ENCODE measurements around the gene SCRN1.

SCRN1 gene

GRCh38 chr7:29995652-29996051, 6.1 kb upstream of the SCRN1 start:
- DNase-seq: no peak
- Histone ChIP-seq H4K20me1 (ENCODE audit: insufficient read depth, low read length) (no peaks in the 10 kb centered on the region), H3K4me1 (ENCODE audit: low read length) (no peaks in the 10 kb centered on the region), H3K9me3 (replicated peaks; ENCODE audit: insufficient read depth, low read length) (no peaks in the 10 kb centered on the region), H3K27ac (ENCODE audit: low read length) (no peak overlapping the region), H3K9ac (ENCODE audit: low read length) (no peak overlapping the region), H3K4me2 (ENCODE audit: low read depth, low read length) (no peak overlapping the region), H3K27me3 (replicated peaks; ENCODE audit: insufficient read depth, low read length) (no peaks in the 10 kb centered on the region), H2AFZ (ENCODE audit: low read length) (no peak overlapping the region), H3K4me3 (ENCODE audit: low read length) (no peak overlapping the region), H3K36me3 (replicated peaks; ENCODE audit: insufficient read depth, low read length) (no peaks in the 10 kb centered on the region), H3K79me2 (ENCODE audit: low read length) (no peaks in the 10 kb centered on the region), H3K9me2 (replicated peaks; ENCODE audit: insufficient read depth, low read length) (no peaks in the 10 kb centered on the region), H3F3A (ENCODE audit: insufficient read depth, low read length) (no peaks in the 10 kb centered on the region)
- no peak for TF ChIP-seq EZH2 (optimal IDR thresholded peaks at IDR 0.05; ENCODE audit: low read depth, low read length)
- no peak for TF ChIP-seq EZH2phosphoT487 (IDR thresholded peaks at IDR 0.05; ENCODE audit: low read length)

DNA sequence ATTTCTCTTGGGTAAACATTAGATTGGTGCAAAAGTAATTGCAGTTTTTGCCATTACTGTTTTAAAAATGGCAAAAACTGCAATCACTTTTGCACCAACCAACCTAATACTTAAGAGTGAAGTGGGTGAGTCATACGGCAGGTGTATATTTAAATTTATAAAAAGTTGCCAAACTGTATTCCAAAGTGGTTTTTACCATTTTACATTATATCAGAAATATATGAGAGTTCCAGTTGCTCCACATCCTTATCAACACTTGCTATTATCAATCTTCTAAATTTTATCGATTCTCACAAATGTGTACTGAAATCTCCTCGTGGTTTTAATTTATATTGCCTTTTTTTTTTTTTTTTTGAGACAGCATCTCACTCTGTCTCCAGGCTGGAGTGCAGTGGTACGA, 3.5 kb upstream of the SCRN1 start:
- no peaks in the 10 kb centered on the region for H3K9me3 ChIP-seq (replicated peaks; ENCODE audit: insufficient read depth, low read length)
- TF ChIP-seq, protein P1, sequence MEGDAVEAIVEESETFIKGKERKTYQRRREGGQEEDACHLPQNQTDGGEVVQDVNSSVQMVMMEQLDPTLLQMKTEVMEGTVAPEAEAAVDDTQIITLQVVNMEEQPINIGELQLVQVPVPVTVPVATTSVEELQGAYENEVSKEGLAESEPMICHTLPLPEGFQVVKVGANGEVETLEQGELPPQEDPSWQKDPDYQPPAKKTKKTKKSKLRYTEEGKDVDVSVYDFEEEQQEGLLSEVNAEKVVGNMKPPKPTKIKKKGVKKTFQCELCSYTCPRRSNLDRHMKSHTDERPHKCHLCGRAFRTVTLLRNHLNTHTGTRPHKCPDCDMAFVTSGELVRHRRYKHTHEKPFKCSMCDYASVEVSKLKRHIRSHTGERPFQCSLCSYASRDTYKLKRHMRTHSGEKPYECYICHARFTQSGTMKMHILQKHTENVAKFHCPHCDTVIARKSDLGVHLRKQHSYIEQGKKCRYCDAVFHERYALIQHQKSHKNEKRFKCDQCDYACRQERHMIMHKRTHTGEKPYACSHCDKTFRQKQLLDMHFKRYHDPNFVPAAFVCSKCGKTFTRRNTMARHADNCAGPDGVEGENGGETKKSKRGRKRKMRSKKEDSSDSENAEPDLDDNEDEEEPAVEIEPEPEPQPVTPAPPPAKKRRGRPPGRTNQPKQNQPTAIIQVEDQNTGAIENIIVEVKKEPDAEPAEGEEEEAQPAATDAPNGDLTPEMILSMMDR (IDR thresholded peaks at IDR 0.05; ENCODE audit: low read length): no peak
- TF ChIP-seq EZH2phosphoT487 (IDR thresholded peaks at IDR 0.05; ENCODE audit: low read length) (no peak), EZH2 (optimal IDR thresholded peaks at IDR 0.05; ENCODE audit: low read depth, low read length) (no peak)
- peaks cover 5% of the 10 kb centered on the region; the same call in 1 of the 2 replicates for H3K27me3 ChIP-seq (replicated peaks; ENCODE audit: insufficient read depth, low read length)

GRCh38 chr7:29991937-29992336, 2.3 kb upstream of the SCRN1 start:
- Histone ChIP-seq H3K9me3 (replicated peaks; ENCODE audit: insufficient read depth, low read length) (no peaks in the 10 kb centered on the region), H3K79me2 (ENCODE audit: low read length) (no peaks in the 10 kb centered on the region), H3K27ac (ENCODE audit: low read length) (no peak overlapping the region)

More for the DNA sequence above, 3.5 kb upstream of the SCRN1 start:
- Histone ChIP-seq H3F3A (ENCODE audit: insufficient read depth, low read length) (no peaks in the 10 kb centered on the region), H3K4me2 (ENCODE audit: low read depth, low read length) (no peak overlapping the region), H3K79me2 (ENCODE audit: low read length) (no peaks in the 10 kb centered on the region), H3K4me1 (ENCODE audit: low read length) (no peaks in the 10 kb centered on the region), H3K9ac (ENCODE audit: low read length) (no peak overlapping the region), H3K4me3 (ENCODE audit: low read length) (no peak overlapping the region), H3K9me2 (replicated peaks; ENCODE audit: insufficient read depth, low read length) (no peaks in the 10 kb centered on the region), H3K27ac (ENCODE audit: low read length) (no peak overlapping the region), H2AFZ (ENCODE audit: low read length) (no peak overlapping the region), H4K20me1 (ENCODE audit: insufficient read depth, low read length) (no peaks in the 10 kb centered on the region), H3K36me3 (replicated peaks; ENCODE audit: insufficient read depth, low read length) (no peaks in the 10 kb centered on the region)
- DNase-seq: no peak

GRCh38 chr7:29990931-29991330, 1.3 kb upstream of the SCRN1 start:
- Histone ChIP-seq H3K4me3 (ENCODE audit: low read length) (no peak overlapping the region), H3K9ac (ENCODE audit: low read length) (no peak overlapping the region), H3K4me2 (ENCODE audit: low read depth, low read length) (no peak overlapping the region), H4K20me1 (ENCODE audit: insufficient read depth, low read length) (no peaks in the 10 kb centered on the region), H3K36me3 (replicated peaks; ENCODE audit: insufficient read depth, low read length) (no peaks in the 10 kb centered on the region), H3K9me3 (replicated peaks; ENCODE audit: insufficient read depth, low read length) (no peaks in the 10 kb centered on the region), H3F3A (ENCODE audit: insufficient read depth, low read length) (no peaks in the 10 kb centered on the region), H3K27me3 (replicated peaks; ENCODE audit: insufficient read depth, low read length) (peaks cover 5% of the 10 kb centered on the region; the same call in 1 of the 2 replicates), H3K4me1 (ENCODE audit: low read length) (no peaks in the 10 kb centered on the region), H3K79me2 (ENCODE audit: low read length) (no peaks in the 10 kb centered on the region), H2AFZ (ENCODE audit: low read length) (no peak overlapping the region), H3K27ac (ENCODE audit: low read length) (no peak overlapping the region), H3K9me2 (replicated peaks; ENCODE audit: insufficient read depth, low read length) (no peaks in the 10 kb centered on the region)
- no peak for DNase-seq
- TF ChIP-seq EZH2phosphoT487 (IDR thresholded peaks at IDR 0.05; ENCODE audit: low read length): no peak
- no peak for TF ChIP-seq EZH2 (optimal IDR thresholded peaks at IDR 0.05; ENCODE audit: low read depth, low read length)
- TF ChIP-seq, protein P1 (IDR thresholded peaks at IDR 0.05; ENCODE audit: low read length): no peak

More at GRCh38 chr7:29991937-29992336, 2.3 kb upstream of the SCRN1 start:
- Histone ChIP-seq H3K9me2 (replicated peaks; ENCODE audit: insufficient read depth, low read length) (no peaks in the 10 kb centered on the region), H3K36me3 (replicated peaks; ENCODE audit: insufficient read depth, low read length) (no peaks in the 10 kb centered on the region), H3K27me3 (replicated peaks; ENCODE audit: insufficient read depth, low read length) (peaks cover 5% of the 10 kb centered on the region; the same call in 1 of the 2 replicates), H3K4me2 (ENCODE audit: low read depth, low read length) (no peak overlapping the region), H3F3A (ENCODE audit: insufficient read depth, low read length) (no peaks in the 10 kb centered on the region), H2AFZ (ENCODE audit: low read length) (no peak overlapping the region), H3K4me1 (ENCODE audit: low read length) (no peaks in the 10 kb centered on the region), H4K20me1 (ENCODE audit: insufficient read depth, low read length) (no peaks in the 10 kb centered on the region), H3K4me3 (ENCODE audit: low read length) (no peak overlapping the region), H3K9ac (ENCODE audit: low read length) (no peak overlapping the region)
- TF ChIP-seq EZH2 (optimal IDR thresholded peaks at IDR 0.05; ENCODE audit: low read depth, low read length) (no peak), EZH2phosphoT487 (IDR thresholded peaks at IDR 0.05; ENCODE audit: low read length) (no peak)
- TF ChIP-seq, protein P1 (IDR thresholded peaks at IDR 0.05; ENCODE audit: low read length): no peak
- no peak for DNase-seq
